NCI-H2107 (cell line): ENCODE results near the gene CCDC71L.

ENCODE experiments used
- DNase-seq: peaks from one replicate; lab custom pipeline; 2025; lab: John Stamatoyannopoulos, UW

Gene CCDC71L

DNA sequence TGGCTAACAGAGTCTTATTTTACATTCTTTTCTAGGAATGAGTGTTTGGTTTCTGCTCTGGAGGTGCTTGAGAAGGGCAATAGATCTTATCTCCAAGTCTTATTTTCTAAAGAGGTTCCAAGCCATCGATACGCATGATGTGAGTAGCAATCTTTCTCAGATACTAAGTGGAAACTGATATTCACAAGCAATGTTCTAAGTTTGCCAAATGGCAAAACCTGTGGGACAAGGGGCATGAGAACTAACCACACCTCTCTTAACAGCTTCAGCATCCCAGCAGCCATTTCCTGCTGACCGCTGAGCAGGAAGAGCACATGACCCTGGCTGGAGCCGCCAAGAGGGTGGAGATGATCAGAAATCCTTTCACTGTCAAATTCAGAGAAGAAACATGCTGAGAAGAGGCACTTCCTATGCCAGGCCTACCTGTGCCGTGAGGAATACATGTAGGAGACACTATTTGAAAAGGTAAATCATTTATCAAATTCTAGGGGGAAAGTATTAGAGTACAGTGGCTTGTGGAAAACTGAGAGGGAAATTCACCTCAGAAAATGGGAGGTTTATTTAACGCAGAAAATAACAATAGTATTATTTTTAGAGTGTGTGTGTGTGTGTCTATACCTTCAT lies 35.2 kb downstream of the CCDC71L start:
- DNase-seq: no peak

DNA sequence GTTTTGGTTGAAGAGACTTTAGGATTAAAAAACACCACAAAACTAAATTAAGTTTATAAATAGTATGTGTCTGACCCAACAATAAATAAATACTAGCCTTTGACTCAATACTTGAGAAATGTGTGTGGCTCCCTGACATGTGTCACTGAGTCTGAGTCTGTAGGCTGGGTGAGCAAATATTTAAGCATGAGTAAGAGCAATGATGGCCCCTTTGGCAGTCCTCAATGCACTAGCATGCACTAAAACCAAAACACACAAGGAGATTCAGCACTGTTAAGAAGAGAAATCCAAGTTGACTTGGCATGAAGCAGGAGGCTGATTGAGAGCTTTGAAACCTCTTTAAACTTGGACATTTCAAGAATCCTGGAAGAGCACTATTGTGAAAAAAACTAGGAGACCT lies 37.1 kb downstream of the CCDC71L start:
- no peak for DNase-seq

DNA sequence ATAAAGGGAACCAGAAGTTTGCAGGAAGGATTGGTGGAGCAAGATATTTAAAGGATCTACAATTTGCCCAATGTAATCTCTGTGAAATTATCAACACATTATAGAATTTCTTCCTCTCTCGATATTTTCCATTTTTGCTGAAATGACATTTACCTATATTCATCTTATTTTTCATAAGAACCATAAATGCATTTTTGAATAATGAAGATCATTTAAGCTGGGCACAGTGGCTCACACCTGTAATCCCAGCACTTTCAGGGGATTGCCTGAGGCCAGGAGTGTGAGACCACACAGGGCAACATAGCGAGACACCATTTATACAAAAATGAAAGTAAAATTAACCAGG lies 37.7 kb downstream of the CCDC71L start:
- DNase-seq: no peak

DNA sequence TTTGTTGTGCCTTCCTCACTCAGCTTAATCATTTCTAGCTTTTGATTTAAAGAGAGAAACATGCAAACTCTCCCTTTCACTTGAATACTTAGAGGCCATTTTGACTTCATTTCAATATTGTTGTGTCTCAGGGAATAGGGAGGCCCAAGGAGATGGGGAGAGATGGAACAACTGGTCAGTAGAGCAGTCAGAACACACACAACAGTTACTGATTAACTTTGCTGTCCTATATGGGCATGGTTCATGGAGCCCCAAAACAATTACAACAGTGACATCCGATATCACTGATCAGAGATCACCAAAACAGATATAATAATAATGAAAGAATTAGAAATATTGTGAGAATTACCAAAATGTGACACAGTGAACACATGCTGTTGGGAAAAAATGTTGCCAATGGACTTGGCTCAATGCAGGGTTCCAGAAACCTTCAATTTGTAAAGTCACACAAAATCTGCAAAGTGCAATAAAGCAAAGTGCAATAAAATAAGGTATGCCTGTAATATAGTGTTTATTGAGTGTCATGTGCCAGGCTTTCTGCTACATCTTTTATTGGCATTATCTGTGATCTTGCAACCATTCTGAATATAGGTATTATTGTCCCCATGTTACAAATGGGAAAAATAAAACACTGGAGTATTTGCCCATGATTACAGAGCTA lies 38.2 kb downstream of the CCDC71L start:
- no peak for DNase-seq

DNA sequence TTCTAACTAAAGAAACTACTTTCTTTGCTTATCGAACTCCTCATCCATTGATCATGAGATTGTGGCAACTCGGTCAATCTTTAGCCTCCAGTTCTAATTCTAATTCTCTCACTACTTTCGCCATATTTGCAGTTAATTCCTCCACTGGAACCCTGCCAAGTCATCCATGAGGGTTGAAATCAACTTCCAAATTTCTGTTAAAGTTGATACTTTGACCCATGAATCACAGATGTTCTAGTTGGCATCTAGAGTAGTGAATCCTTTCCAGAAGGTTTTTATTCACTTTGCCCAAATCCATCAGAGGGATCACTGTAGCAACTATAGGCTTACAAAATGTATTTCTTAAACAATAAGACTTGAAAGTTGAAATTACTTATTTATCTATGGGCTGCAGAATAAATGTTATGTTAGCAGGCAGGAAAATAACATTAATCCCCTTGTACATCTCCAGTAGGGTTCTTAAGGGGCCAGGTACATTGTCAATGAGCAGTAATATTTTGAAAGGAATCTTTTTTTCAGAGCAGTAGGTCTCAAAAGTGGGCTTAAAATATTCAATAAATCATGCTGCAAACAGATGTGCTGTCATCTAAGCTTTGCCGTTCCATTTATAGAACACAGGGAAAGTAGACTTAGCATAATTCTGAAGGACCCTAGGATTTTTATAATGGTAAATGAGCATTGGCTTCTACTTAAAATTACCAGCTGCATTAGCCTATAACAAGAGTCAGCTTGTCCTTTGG lies 39.4 kb downstream of the CCDC71L start:
- DNase-seq: no peak

DNA sequence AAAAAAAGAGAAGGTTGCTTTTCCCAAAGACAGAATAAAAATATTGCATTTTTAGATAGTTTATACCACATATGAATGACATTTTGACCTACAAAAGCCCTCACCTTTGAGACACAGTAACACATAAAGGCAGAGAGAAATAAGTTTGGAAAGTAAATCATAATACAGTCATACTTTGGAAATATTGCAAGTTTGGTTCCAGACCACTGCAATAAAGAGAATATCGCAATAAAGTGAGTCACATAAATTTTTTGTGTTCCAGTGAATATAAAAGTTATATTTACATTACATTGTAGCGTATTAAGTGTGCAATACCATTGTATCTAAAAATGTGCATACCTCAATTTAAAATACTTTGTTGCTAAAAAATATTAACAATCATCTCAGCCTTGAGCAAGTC lies 40.3 kb downstream of the CCDC71L start:
- no peak for DNase-seq

DNA sequence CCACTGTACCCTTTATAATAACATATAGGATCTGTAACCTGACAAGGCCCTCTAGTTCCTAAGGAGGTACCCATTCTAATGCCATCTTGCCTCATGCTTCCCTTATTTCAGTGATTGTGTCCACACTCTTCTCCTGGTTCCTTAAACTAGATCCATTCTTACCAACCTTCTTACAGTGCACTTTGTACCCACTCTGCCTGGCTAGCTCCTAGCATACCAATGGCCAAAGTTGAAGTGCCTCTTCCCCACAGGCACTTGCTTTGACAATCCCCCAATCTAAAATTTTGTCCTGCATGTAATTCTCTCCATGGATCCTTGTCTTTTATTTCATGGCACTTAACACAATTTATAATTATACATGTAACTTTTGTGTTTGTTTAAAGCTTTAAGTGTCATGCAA lies 40.9 kb downstream of the CCDC71L start:
- no peak for DNase-seq

DNA sequence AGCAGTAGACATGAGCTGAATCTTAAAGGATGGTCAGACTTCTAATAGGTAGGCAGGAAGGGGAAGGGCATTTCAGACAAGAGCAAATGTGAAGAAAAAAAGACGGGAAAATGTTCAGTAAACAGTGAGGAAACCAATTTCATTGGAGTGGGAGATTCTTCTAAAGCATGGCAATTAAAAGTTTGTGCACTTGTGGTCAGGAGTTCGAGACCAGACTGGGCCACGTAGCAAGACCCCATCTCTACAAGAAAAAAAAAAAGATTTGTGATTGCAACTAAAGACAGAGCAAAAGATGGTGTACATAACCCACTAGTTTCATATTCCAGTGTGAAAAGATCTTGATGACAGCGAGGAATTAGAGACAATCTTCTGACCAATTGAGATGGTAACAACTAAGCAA lies 41.7 kb downstream of the CCDC71L start:
- no peak for DNase-seq

DNA sequence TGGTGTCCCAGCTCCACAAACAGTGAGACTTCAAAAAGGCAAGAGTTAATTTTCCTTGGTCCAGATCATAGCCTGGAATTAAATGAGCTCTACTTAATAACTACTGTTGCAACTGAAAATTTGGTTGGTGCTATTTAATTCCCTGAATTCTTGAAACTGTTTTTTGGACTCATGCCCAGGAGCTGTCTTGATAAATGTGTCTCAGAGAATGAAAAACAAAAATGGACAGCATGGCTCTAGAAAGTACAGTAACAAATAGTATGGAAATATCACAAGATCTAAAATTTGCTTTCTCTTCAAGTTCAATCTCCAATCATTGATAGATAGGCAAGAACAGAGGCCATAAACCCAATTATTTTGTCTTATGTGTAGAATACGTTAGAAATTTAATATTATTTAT lies 42.5 kb downstream of the CCDC71L start:
- DNase-seq: no peak

DNA sequence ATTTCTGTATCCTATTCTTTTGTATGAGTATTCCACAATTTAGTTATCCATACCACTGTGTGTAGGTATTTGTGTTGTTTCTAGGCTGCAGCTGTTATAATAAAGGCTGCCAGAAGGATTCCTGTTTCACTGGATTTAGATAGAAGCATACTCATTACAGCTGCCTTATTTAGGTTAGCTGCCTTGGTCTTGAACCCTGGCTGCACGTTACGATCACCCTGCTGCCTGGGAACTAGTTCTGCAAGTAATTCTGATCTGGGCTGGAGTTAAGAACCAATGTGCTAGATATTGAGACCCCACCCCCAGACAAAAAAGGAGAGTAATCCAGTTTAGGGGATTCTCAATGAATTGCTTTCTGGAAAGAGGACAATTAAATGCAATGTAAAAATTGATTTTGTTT lies 43.1 kb downstream of the CCDC71L start:
- DNase-seq: no peak

DNA sequence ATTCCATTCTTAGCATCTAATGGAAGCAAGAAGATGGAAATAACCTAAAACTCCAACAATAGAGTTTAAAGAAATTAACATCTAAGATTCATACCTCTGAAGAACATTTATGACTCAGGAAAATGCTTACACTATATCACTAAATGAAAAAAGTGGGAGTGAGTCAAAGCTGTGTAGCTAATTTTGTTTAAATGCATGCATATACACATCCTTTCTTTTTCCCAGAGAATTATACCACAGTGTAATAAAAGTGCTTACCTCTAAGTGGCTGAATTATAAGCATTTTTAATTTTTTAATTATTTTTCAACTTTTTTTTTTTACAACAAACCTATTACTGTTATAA lies 44.3 kb downstream of the CCDC71L start:
- no peak for DNase-seq

DNA sequence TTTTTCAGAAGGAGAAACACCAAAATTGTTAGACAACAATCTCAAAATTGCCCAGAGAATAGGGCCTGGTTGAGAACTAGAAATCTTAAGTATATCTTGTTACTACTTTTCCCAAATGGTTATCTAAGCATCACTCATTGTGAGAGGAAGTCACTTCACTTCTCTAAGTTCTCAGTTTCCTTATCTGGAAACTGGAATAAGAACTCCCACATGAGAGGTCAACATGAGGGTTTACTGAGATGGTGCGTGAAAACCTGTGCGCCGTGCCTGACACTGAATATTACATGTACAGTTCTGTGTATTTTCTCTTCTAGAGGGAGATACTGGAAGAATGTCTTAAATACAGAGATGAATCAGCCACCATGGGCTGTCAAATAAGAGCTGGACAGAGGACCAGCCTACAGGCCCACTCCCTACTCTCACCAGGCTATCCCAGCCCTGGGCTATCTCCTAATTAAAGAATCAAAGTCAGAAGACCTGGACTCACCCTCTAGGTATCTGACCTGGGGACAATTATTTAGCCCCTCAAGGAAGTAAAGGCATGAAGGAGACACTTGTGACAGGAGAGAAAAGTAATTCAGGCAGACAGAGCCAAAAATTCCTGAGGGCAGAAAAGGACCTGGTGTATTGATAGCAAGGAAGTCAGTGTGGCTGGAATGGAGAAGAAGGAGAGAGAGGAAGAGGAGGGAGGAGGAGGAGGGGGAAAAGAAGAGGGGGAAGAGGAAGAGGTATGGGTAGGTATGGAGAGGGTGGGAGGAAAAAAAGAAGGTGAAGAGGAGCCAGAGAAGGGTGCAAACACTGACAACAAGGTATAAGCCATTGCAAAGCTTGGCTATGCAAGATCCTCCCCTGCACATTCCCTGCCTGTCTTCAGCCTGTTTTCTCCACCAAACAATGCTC lies 44.9 kb downstream of the CCDC71L start:
- DNase-seq: no peak

DNA sequence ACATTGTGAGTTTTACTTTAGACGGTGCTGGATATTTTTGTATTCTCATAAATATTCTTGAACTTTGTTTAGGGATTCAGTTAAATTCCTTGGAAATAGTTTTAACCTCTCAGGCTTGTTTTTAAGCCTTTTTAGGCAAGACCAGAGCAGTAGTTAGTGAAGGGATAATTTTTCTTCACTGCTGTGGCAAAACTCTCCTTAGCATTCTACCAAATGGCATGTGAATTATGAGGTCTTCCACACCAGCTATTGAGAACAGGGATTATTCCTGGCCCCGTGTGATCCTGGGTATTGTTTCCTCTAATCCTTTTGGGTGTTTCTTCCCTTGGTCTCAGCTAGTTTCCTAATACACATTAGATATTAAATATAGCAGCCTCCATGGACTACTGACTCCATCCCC lies 46.2 kb downstream of the CCDC71L start:
- no peak for DNase-seq

DNA sequence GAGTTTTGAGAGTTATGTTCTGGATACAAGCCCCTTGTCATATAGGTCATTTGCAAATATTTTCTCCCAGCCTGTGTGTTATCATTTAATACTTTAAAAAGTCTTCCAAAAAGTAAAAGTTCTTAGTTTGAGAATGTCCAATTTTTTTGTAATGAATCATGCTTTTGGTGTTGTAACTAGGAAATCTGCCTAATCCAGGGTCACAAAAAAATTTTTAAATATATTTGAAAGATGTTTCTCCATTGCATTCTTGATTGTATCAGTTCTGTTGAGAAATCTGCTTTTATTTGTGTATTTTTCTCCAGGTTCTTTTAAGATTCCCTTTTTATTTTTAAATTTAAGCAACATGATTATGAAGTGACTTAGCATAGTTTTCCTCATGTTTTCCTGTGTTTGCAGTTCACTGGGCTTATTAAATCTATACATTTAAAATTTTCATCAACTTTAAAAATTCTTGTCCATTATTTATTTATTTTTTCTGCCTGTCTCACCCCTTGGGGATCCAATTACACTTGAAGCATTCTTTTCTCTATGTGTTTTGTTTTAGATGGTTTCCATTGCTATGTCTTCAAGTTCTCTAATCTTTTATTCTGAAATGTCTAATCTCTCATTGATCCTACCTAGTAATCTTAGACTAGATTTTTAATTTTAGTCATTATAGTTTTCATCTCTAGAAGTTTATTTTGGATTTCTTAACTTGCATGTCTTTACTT lies 47.0 kb downstream of the CCDC71L start:
- no peak for DNase-seq

DNA sequence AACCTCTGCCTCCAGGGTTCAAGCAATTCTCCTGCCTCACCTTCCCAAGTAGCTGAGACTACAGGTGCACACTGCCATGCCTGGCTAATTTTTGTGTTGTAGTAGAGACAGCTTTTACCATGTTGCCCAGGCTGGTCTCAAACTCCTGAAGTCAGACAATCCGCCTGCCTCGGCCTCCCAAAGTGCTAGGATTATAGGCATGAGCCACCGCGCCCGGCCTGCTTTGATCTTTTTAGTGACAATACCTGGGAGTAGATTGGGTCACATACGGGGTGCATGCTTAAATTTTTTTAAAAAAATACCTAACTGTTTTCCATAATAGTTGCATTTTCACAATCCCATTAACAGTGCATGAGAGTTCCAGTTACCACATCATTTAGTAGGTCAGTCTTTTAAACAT lies 47.7 kb downstream of the CCDC71L start:
- no peak for DNase-seq

DNA sequence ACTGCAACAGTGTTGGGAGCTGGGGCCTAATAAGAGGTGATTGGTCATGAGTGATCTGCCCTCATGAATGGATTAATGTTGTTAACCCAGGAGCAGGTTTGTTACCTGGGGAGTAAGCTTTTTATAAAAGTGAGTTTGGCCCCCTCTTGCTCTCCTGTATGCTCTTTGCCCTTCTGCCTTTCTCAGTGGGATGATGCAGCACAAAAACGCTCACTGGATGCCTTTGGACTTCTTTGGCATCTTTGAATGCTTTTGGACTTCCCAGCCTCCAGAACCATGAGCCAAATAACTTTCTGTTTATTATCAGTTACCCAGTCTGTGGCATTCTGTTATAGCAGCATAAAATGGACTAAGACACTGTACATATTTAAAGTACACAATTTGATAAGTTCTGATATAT lies 48.5 kb downstream of the CCDC71L start:
- no peak for DNase-seq

DNA sequence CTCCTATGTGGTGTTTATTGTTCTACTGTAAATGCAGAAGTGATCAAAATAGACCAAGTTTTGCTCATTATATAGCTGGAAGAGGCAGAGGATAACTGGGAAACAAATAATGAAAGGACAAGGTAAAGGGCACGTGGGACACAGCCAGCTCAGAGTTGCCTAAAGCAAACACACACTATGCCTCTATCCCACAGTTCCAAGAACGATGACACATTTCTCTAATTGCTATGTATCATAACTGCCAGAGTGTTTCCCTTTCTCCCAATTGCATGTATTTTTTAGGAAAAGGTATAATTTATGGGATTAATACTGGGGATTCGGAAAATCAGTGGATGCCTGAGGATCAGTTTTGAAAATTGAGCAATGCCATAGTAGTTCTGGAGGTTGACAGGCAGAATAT lies 49.0 kb downstream of the CCDC71L start:
- no peak for DNase-seq

DNA sequence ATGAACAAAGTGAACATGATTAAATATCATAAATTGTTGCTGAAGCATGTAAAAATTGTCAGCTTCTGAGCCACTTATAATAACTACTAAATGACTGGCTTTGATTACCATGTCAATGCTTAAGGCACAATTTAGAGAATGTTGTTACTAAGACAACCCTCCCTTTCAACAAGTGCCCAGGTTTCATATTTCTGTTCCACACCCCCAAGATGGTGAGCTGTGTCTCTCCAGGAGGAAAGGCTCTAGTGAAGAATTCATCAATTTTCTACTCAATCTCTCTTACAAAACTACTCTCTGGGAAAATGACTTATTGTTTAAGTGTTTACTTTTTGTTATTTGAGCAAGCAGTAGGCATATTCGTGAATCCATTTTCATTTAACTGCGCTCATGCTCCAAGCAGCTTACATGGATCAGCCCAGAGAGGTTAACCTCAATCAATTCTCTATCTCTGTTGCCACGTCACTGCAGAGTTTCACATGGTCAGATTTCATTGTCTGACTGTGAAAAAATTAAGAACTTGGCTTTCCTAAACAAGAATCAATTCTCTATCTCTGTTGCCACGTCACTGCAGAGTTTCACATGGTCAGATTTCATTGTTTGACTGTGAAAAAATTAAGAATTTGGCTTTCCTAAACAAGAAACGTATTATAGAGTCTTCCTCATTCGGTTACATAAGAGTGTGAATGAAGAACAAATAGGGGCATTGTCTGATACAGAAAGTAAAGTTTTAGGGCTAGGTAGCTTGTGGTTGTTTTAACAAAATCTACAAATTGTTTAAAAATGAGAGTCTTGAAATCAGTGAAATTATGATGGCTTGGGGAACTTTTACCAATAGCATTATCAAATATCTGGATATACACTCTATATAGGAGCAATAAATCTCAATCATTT lies 49.7 kb downstream of the CCDC71L start:
- DNase-seq: no peak

DNA sequence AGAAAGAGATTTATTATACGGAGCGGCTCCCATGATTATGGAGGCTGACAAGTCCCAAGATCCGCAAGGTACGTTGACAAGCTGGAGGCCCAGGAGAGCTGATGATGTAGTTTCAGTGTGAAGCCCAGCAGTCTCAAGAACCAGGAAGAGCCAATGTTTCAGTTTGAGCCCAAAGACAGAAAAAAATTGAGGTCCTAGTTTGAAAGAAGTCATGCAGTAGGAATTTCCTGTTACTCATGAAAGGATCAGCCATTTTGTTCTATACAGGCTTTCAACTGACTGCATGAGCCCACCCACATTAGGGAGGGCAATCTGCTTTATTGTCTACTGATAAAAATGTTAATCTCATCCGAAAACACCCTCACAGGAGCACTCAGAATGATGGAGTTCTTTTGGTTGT lies 51.5 kb downstream of the CCDC71L start:
- no peak for DNase-seq

DNA sequence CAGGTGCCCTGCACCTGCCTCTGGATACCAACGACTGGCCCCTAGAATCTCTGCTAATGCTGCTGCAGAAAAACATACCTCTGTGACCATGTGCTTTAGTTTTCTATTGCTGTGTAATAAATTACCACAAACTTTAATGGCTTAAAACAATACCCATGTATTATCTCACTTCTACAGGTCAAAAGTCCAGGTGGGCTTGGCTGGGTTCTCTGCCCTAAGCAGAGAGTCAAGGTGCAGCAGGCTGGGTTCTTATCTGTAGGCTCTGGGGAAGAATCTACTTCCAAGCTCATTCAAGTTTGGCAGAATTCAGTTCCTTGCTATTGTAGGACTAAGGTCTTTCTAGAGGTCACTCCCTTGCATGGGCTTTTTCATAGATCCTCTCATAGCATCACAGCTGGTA lies 52.3 kb downstream of the CCDC71L start:
- no peak for DNase-seq
